Stimulated activated memory B cell treated with anti-CD40 and anti-IgM and Interleukin-4, amounts not matched to agents 10 μg/mL and 1 μg/mL and 100 μg/mL, for 72 hours (primary cell): ENCODE results near the gene VSTM4.

Experiments used
- ATAC-seq: fragments of 150-1000 bp; cut with Tn5 transposase; 2 replicates; pipeline ENCODE4 v1.10.0; 2021
- H3K27ac Mint-ChIP-seq: one replicate; pipeline ENCODE4 v1.8.0; 2022; ENCODE audit warnings: mild to moderate bottlenecking, mixed read lengths
- H3K27me3 Mint-ChIP-seq: one replicate; pipeline ENCODE4 v1.8.0; 2022; ENCODE audit warnings: mixed read lengths
- H3K36me3 Mint-ChIP-seq: one replicate; pipeline ENCODE4 v1.8.0; 2022; ENCODE audit warnings: mixed read lengths
- H3K4me1 Mint-ChIP-seq: one replicate; pipeline ENCODE4 v1.8.0; 2022; ENCODE audit warnings: mixed read lengths
- H3K4me3 Mint-ChIP-seq: one replicate; pipeline ENCODE4 v1.8.0; 2022; ENCODE audit warnings: mild to moderate bottlenecking, moderate library complexity, mixed read lengths
- H3K9me3 Mint-ChIP-seq: one replicate; pipeline ENCODE4 v1.8.0; 2022; ENCODE audit warnings: mixed read lengths

VSTM4 gene

DNA sequence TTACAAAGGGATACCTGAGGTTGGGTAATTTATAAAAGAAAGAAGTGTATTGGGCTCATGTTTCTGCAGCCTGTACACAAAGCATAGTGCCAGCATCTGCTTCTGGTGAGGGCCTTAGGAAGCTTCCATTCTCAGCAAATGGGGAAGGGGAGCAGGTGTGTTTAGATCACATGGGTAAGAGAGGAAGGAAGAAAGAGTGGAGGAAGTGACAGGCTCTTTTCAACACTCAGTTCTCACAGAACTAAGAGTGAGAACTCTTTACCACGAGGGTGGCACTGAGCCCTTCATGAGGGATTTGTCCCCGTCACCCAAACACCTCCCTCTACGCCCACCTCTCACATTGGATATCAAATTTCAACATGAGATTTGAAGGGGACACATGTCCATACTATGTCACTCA lies 19.0 kb upstream of the VSTM4 start:
- Mint-ChIP-seq H3K4me3 (no peak overlapping the region), H3K27ac (no peak overlapping the region)

DNA sequence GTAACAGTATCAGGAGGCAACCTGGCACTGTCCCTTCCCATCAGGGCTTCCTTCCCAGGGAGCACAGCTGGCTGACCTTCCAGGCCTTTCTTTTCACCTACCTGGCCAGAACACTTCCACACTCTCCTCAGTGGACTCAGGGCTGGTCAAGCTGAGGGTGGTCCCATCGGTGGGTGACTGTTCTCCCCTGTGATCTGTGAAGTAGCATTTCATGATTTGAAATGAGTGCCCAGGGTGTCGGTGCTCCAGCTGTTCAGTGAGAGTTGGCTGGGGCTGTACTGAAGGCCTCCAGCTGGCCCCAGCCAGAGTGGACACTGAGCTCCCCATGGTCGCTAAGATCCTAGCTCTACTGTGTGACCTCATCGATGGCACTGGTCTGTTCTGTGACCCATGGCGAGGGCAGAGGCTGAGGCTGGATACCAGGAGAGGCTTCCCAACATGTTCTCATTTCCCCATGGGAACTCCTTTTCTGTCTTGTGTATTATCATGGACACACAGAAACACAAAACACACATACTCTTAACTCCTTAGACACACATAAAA lies 18.5 kb upstream of the VSTM4 start, which contains the start of gene FAM170B:
TSS of gene FAM170B (minus strand) at position 316 of the 543 bp plus-strand sequence. CDS start at position 213, 103 bp downstream.
- Mint-ChIP-seq H3K9me3 (no peaks in the 10 kb centered on the region), H3K27me3 (peaks cover 13% of the 10 kb centered on the region), H3K4me1 (peaks cover 24% of the 10 kb centered on the region), H3K27ac (no peak within 1 kb of the TSS), H3K36me3 (no peaks in the 10 kb centered on the region), H3K4me3 (no peak within 1 kb of the TSS)
- ATAC-seq = no peak

More for the DNA sequence above, 19.0 kb upstream of the VSTM4 start:
- Mint-ChIP-seq H3K9me3 (no peaks in the 10 kb centered on the region), H3K36me3 (no peaks in the 10 kb centered on the region), H3K27me3 (peaks cover 8% of the 10 kb centered on the region), H3K4me1 (peaks cover 24% of the 10 kb centered on the region)
- ATAC-seq = no peak

DNA sequence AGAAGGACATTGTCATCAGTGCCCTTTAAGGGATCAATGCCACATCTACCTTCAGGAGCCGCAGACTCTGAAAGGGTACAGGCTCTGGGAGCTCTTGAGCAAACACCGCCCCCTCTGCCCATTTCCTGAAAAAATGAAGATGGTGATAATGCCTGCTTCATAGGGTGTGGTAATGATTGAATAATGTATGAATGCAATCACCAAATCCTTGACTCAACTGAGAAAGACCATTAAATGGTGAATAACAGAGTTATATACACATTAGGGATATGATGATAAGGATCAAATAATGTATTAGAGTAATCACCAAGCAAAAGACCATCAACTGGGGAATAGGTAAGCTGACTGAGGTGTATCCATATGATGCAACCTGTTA lies 17.0 kb upstream of the VSTM4 start:
- Mint-ChIP-seq H3K9me3 (no peaks in the 10 kb centered on the region), H3K36me3 (no peaks in the 10 kb centered on the region), H3K4me1 (peaks cover 24% of the 10 kb centered on the region), H3K27ac (no peak overlapping the region), H3K27me3 (peaks cover 23% of the 10 kb centered on the region), H3K4me3 (no peak overlapping the region)
- no peak for ATAC-seq

DNA sequence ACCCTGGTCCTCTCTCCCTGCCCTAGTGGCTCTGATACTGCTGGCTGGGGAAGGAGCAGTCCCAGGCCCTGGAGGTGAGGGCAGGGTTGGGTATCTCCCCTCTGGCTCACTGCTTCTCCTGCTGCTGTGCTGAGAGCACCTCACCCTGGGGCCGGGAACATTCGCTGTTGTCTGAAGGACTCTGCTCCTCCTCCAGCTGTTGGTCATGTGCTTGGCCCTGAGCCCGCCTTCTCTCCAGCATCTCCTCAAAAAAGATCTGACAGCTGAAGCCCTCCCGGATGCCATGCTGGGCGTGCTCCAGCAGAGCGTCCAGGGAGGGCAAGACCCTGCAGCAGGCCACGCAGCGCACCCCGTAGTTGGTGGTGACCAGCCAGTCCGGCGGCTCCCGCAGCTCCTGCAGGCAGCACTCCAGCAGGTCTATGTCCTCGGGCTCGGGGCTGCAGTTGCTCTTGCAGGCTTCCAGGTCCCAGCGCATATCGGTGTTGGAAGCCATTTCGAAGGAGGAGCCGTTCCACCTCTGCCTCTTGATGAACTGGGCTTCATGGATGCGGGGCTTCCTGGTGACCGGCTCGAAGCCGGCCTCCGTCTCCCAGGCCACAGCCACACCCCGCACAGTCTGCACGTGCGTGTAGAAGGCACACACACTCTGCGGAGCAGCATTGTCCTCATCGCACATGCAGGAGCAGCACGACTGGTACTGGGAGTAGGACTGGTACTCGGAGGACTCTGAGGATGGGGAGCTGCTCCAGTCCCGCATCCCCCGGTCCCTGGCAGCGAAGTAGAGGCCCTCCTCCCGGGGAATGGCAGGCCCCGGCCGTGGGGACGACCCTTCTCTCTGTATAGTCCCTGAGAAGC lies 16.4 kb upstream of the VSTM4 start:
- Mint-ChIP-seq H3K9me3 (no peaks in the 10 kb centered on the region), H3K27ac (no peak overlapping the region), H3K4me3 (no peak overlapping the region), H3K36me3 (no peaks in the 10 kb centered on the region), H3K4me1 (peaks cover 24% of the 10 kb centered on the region), H3K27me3 (peaks cover 23% of the 10 kb centered on the region)
- no peak for ATAC-seq

DNA sequence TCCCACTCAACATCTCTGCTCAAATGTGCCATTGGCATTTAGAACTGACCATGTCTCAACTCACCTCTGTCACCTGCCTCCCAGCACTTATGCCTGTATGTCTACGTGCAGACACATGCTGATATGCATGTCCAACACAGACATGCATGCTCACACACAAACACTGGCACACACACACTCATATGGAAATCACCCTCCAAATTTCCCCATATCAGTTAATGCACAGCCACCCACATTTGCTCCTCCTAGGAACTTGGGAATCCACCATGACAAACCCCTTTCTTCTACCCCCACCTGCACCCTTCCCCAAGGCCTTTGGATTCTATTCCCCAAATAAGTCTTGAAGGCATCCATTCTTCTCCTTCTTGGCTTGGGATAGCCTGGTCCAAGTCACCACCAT lies 14.1 kb upstream of the VSTM4 start:
- no peak overlapping the region for H3K27ac Mint-ChIP-seq
- no peak overlapping the region for H3K4me3 Mint-ChIP-seq
- H3K4me1 Mint-ChIP-seq = peaks cover 5% of the 10 kb centered on the region
- no peak for ATAC-seq
- H3K36me3 Mint-ChIP-seq = no peaks in the 10 kb centered on the region
- H3K9me3 Mint-ChIP-seq = no peaks in the 10 kb centered on the region
- H3K27me3 Mint-ChIP-seq = peaks cover 23% of the 10 kb centered on the region

DNA sequence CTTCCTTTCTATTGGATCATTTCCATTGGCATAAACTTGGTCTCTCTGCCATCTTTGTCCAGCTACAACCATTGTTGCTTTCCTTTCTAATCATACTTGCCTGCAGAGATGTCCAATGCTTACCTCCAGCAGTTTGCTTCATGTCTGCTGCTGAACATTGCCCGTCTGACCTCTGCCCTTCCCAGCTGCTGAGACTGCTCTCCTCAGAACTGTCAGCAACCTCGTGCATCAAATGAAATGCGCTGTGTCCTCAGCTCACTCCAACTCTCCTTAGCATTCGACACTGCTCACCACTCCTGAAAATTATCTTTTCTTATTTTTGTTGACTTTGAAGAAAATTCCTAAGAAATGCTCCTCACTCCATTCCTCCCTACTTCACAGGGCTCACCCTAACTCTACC lies 13.5 kb upstream of the VSTM4 start:
- Mint-ChIP-seq H3K36me3 (no peaks in the 10 kb centered on the region), H3K27me3 (peaks cover 23% of the 10 kb centered on the region), H3K27ac (no peak overlapping the region), H3K9me3 (no peaks in the 10 kb centered on the region), H3K4me3 (no peak overlapping the region), H3K4me1 (no peaks in the 10 kb centered on the region)
- ATAC-seq = no peak

DNA sequence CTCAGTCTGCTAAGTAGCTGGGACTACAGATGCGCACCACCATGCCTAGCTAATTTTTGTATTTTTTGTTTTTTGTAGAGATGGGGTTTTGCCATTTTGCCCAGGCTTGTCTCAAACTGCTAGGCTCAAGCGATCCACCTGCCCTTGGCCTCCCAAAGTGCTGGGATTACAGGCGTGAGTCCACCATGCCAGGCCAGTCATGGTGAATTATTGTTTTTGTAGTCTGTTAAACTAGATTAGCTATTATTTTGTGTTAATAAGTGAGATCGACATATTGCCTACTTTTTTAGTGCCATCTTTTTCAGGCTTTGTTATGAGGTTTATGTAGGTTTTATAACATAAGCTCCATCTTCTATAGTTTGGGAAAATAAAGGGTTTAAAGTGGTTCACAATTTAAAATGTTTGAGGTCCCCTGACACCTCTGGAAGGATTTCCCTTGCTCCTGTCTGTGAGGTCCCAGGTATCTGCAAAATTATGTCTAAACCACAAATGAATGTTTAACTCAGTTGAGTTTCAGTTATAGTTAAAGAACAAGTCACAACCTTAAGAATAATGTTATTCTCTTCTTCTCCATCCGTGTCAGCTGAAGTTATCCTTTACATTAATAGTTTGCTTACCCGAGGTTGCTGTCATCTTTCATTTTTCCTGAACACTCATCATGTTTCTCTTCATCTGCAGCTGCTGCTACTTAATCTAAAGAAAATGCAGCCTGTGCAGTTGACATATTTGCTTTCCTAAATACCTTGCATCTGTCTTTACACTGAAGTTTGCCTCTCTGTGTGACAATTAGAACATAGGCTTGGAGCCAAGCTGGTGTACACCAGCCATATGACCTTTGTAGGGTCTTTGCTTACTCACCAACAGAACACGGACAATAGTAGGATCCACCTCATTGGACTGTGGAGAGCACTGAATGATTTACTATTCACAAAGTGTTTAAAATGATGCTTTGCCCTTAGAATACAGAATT lies 8.9 kb upstream of the VSTM4 start:
- Mint-ChIP-seq H3K4me3 (no peak overlapping the region), H3K27ac (no peak overlapping the region), H3K36me3 (no peaks in the 10 kb centered on the region), H3K27me3 (peaks cover 15% of the 10 kb centered on the region), H3K4me1 (no peaks in the 10 kb centered on the region), H3K9me3 (peaks cover 4% of the 10 kb centered on the region)
- no peak for ATAC-seq

DNA sequence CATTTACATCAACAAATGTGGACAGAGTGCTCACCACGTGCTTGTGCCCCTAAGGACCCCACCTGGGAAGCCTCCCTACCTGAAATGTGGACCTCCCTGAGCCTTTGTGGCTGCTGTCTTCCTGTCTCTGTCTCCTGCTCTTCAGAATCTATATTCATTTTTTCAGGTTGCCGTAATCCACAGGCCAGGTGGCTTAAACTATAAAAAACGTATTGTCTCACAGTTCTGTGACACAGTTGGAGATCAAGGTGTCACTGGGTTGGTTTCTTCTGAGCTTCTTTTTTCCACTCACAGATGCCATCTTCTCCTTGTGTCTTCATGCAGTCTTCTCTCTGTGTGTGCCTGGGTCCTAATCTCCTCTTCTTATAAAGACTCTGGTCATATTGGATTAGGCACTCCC lies 5.6 kb upstream of the VSTM4 start:
- peaks cover 4% of the 10 kb centered on the region for H3K9me3 Mint-ChIP-seq
- H3K36me3 Mint-ChIP-seq = no peaks in the 10 kb centered on the region
- H3K4me3 Mint-ChIP-seq = no peak overlapping the region
- ATAC-seq = no peak
- peaks cover 8% of the 10 kb centered on the region for H3K27me3 Mint-ChIP-seq
- H3K27ac Mint-ChIP-seq = no peak overlapping the region
- H3K4me1 Mint-ChIP-seq = no peaks in the 10 kb centered on the region

DNA sequence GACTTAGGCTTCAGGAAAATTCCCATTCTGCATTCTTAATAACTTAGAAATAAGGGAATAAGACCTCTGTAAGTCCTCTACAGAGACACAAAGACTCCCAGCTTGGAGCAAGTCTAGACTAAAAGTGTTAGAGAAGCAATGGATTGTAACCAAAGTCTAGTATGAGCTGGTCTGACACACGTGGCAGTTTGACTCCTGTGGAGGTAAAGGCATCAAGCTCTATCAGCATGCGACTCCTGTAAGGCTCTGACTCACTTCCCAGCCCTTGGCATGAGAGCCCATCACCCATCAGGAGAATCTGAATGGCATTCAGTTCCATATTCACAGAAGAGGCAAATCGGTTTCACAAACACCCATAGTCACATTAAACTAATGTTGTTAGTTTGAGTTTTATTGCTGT lies 4.4 kb upstream of the VSTM4 start:
- ATAC-seq = no peak
- Mint-ChIP-seq H3K27me3 (peaks cover 12% of the 10 kb centered on the region), H3K4me1 (no peaks in the 10 kb centered on the region), H3K27ac (no peak overlapping the region), H3K36me3 (no peaks in the 10 kb centered on the region), H3K4me3 (no peak overlapping the region), H3K9me3 (peaks cover 4% of the 10 kb centered on the region)

DNA sequence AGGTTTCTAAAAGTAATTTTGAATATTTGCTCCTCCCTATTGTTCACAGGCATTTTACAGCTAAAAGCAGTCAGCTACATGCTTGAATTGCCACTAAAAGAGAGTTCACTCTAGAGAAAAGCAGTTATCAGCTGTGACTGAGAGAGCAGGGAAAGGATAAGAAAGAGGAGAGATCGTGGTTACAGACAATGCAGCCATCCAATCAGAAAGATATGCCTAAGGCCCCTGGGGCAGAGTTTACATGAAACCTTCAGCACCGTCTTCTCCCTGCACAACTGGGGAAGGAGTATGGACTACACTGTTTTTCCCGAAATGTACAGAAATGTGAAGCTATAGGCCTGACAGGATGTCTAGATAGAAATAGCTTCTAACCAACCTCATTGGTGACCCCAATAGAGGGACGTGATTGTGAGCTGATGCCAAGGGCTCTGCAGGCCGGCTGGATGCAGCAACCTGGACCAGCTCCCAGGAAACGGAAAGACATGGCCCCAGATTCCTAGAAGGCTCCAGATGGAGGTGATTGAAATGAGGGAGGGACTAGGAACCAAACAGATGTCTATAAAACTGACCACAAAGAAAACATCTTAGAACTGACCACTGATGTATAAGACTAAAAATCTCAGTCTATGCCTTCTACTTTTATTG lies 3.2 kb upstream of the VSTM4 start:
- no peaks in the 10 kb centered on the region for H3K36me3 Mint-ChIP-seq
- no peak overlapping the region for H3K27ac Mint-ChIP-seq
- peaks cover 24% of the 10 kb centered on the region for H3K27me3 Mint-ChIP-seq
- H3K9me3 Mint-ChIP-seq = peaks cover 4% of the 10 kb centered on the region
- no peaks in the 10 kb centered on the region for H3K4me1 Mint-ChIP-seq
- ATAC-seq = no peak
- no peak overlapping the region for H3K4me3 Mint-ChIP-seq

DNA sequence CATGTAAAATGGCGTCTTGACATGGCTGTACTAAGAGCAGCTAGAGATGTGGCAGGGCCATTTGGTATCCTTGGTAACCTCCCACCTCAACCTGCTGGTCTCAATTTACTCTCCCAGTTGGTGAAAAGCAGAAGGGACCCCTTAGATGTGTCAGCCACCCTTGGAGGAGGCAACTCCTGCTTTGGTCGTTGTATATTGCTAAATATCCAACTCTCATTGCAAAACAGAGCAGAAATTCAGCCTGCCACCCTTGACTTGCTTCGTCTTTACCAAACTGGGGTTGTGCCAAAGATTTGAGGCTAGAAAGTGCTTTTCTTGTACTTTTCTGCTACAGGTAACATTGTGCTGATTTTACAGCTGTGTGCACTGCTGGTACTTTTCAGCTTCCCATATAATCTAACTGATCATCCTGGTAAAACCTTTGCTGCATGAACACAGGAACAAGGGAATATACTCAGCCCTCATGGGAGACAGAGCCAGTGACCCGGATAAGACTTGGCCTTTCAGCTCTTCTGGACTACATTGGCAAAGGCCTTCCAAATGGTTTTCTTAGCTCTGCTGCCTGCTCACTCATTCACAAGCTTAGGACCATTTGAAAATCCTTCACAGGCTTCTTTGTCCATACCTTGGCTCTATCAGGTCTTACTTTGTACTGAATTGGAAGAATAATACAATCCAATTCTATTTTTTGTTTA lies 2.2 kb upstream of the VSTM4 start:
- Mint-ChIP-seq H3K4me1 (no peaks in the 10 kb centered on the region), H3K9me3 (peaks cover 4% of the 10 kb centered on the region), H3K4me3 (no peak overlapping the region), H3K27ac (no peak overlapping the region), H3K36me3 (no peaks in the 10 kb centered on the region), H3K27me3 (peaks cover 26% of the 10 kb centered on the region)
- ATAC-seq = no peak

DNA sequence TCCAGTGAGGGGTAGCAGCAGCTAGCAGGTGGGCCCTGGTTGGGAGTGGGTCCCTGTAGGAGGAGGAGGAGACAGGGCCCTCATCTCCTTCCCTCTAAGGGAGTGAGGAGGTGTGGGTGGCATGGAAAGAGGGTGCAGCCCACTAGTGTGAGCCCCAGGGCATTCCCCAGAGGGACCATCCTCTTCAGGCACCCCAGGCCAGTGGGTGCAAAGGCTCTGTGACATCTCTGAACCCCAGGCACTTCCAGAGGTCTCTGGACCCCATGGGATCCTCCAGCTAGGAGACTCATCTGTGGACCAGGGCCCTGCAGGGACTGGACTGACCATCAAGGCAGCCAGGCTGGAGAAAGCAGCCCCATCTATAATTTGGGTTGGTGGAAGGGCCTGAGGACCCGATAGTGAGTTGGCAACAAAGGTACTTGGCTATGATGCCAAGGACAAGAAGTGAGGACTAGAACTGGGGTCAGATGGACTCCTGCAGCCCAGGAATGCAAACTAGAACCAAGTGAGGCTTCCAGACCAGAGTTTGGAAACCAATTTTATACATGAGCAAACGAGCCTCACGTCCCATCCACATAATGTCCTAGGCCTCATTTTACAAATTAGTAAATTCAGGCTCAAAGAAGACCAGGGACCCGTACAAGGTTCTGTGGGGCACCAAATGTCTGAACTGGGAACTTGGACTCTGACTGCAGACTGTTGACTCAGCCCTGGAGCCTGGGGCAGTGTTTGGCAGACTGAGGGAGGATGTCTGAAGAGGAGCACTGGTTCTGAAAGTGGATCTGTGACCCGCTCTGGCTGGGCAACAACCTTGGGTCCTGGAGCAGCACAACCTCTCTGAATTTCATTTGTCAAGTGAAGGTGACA lies 1.4 kb upstream of the VSTM4 start:
- ATAC-seq = no peak
- H3K27ac Mint-ChIP-seq = no peak overlapping the region
- H3K36me3 Mint-ChIP-seq = no peaks in the 10 kb centered on the region
- peaks cover 26% of the 10 kb centered on the region for H3K27me3 Mint-ChIP-seq
- H3K9me3 Mint-ChIP-seq = peaks cover 2% of the 10 kb centered on the region
- H3K4me3 Mint-ChIP-seq = no peak overlapping the region
- no peaks in the 10 kb centered on the region for H3K4me1 Mint-ChIP-seq

DNA sequence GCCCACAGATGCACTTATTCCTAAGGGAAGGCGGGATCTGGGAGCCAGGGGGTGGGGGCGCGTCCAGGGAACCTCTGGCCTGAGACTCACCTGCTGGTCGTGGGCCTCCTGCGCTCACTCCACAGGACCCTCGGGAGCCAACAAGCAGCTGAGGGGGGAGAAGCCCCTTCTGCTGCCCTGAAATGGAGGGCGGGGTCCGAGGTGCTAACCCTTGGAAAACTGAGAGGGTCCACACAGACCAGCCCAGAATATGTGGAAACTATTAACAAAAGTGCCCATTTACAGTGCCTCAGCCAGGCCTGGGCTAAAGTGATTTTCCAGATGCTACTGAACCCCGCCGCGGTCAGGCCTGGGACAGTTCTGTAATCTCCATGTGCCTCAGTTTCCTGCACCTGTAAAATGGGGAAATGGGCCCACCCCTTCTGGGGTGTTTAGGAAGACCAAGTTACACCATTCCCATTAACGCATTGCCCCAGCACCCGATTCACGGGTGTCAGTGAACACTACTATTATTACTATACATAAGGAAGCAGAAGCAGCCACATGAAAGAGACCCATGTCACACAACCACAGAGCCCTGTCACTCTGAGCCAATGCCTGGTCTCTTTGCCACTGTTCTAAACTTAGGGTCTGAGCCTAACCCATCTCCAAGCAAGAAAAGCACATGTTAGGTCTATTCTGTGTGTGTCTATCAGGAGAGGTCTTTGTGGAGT lies 630 bp upstream of the VSTM4 start:
- H3K9me3 Mint-ChIP-seq = no peaks in the 10 kb centered on the region
- H3K4me3 Mint-ChIP-seq = no peak overlapping the region

More for the DNA sequence above, 630 bp upstream of the VSTM4 start:
- H3K4me1 Mint-ChIP-seq = no peaks in the 10 kb centered on the region
- H3K27ac Mint-ChIP-seq = no peak overlapping the region
- ATAC-seq = no peak
- H3K36me3 Mint-ChIP-seq = no peaks in the 10 kb centered on the region
- H3K27me3 Mint-ChIP-seq = peaks cover 26% of the 10 kb centered on the region
